ENCODE measurements around the gene OSBPL6.

GRCh38 chr2:178257127-178257526, 62.8 kb downstream of the OSBPL6 start:
- no peak for TF ChIP-seq CTCF (conservative IDR thresholded peaks at IDR 0.05; ENCODE audit: low read length)
- TF ChIP-seq EZH2phosphoT487 (IDR thresholded peaks at IDR 0.05; ENCODE audit: borderline replicate concordance), result no peak
